Gastroesophageal sphincter (tissue), 3 donors: ENCODE data around the gene ZNF611.

Source experiments
- CTCF ChIP-seq, 4 experiments: fragments of 200-600 bp in 2 of 4; fragments of 450-650 bp in 2 of 4; sonication (generic) in 1 of 4; IDR thresholded peaks; one replicate each; pipeline ENCODE4 v1.5.1; 2017 to 2019; ENCODE audit warnings: antibody characterized with exemption in 4 of 4, mild to moderate bottlenecking in 2 of 4, moderate library complexity in 2 of 4
- POLR2A ChIP-seq, 2 donors: fragments of 450-650 bp; IDR thresholded peaks; one replicate each; pipeline ENCODE4 v1.6.1; 2017; ENCODE audit warnings: antibody characterized with exemption in 2 of 2, mild to moderate bottlenecking in 2 of 2, moderate library complexity in 1 of 2

GRCh38 chr19:52710538-52710937, 24.3 kb downstream of the ZNF611 start:
- TF ChIP-seq CTCF (IDR thresholded peaks at IDR 0.05): no peak
- no peak for TF ChIP-seq POLR2A (IDR thresholded peaks at IDR 0.05)
